CD4-positive, alpha-beta T cell treated with Interleukin-4 for 4 hours (primary cell): ENCODE measurements around the gene WFDC11.

ENCODE experiments used
- DNase-seq: peaks from one replicate; pipeline ENCODE4 v3.0.0-alpha.2; 2020

The WFDC11 gene

DNA sequence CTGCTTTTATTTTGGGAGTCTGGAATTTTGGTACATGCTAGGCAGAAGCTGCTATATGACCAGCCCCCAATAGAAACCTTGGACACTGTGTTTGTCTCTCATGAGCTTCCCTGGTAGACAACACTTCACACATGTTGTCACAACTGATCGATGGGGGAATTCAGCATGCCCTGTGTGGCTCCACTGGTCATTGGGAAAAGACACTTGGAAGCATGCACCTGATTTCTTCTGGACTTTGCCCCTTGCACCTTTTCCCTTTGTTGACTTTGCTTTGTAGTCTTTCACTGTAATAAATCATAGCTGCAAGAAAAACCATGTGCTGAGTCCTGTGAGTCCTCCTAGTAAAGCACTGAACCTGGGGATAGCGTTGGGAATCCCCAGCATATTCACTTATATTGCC is 48.4 kb downstream of the WFDC11 start:
- DNase-seq, result no peak

DNA sequence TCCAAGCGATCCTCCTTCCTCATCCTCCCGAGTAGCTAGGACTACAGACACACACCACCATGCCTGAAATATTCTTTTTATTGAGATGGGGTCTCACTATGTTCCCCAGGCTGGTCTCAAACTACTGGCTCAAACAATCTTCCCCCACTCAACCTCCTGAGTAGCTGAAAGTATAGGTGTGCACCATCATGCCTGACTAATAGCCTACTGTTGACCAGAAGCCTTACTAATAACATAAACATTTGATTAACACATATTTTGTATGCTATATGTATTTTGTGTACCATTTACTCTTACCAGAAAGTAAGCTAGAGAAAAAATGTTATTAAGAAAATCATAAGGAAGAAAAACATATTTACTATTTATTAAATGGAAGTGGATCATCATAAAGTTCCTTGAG is 52.4 kb downstream of the WFDC11 start:
- DNase-seq, result no peak

DNA sequence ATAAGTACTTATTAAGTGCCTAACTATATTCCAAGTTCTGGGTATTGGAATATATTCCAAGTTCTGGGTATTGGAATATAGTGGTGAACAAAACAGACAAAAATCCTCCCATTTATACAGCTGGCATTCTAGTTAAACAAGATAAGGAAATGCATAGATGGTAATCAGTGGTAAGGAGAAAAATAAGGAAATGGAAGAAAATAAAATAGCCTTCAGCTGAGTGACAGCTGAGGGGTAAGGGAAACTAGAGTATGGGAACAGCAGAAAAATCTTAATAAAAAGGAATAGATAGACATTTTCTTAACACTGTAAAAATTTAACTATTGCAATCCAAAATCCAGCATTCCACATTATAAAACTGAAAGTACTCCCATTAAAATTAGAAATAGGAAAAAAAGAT is 57.7 kb downstream of the WFDC11 start:
- DNase-seq, result no peak

DNA sequence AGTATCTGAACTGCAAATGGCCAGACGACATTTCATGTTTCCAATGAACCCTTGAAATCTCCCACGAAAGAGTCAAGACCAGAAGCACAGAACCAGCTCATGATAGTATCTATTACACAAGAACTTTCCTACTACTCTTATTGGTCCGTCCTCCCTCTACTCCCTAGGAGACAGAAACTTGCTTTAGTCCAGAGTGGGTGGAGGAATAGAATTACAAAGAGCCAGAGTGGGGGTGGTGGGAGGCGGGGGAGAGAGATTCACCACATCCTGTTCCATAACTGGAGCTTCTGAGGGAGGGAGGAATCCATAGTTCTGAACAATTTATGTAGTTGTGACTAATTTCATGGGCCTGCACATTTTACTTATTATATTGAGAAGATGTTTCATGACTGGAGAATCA is 59.0 kb downstream of the WFDC11 start:
- no peak for DNase-seq

DNA sequence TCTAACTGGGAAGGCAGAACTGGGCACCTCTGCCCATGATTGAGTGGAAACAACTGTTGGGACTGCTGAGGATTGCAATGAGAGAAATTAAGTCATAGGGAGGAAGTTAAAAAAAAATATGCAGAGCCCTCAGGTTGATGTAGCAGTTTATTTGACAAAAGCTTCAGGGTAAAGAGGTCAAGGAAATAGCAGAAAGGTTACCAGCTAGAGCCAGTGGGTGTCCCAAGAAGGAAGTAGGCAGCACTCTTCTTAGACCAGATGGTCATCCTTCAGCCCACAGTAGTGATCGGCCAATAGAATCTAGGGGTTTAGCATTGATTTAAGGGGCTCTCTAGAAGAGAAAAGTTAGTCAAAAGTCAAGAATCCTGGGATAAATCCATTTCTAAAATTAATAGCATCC is 62.2 kb downstream of the WFDC11 start:
- DNase-seq, result no peak
